Upper lobe of right lung (tissue), 1 donor: ENCODE results near the gene GDNF. TPM values are rescaled to one million over a fixed set of nuclear protein-coding genes. Genes with fewer than 3 reads are reported as not detected.

Experiments
- ATAC-seq: fragments of 200-7000 bp; cut with Tn5 transposase; one replicate; pipeline ENCODE4 v1.9.1; 2020; ENCODE audit warnings: mild to moderate bottlenecking, moderate library complexity
- DNase-seq: peaks from one replicate; pipeline ENCODE4 v3.0.0-alpha.2; 2020
- H3K27ac ChIP-seq: fragments of 200-600 bp; one replicate; pipeline ENCODE4 v1.8.0; 2022
- H3K27me3 ChIP-seq: fragments of 200-600 bp; one replicate; pipeline ENCODE4 v1.8.0; 2022; ENCODE audit warnings: mild to moderate bottlenecking
- H3K36me3 ChIP-seq: fragments of 200-600 bp; one replicate; pipeline ENCODE4 v1.8.0; 2022
- H3K4me1 ChIP-seq: fragments of 200-600 bp; one replicate; pipeline ENCODE4 v1.8.0; 2022
- H3K4me3 ChIP-seq: fragments of 200-600 bp; one replicate; pipeline ENCODE4 v1.8.0; 2022; ENCODE audit warnings: mild to moderate bottlenecking
- H3K9me3 ChIP-seq: fragments of 200-600 bp; one replicate; pipeline ENCODE4 v1.8.0; 2022
- intact Hi-C: fragments of 100-400 bp; cut with DNase I; formaldehyde crosslinking; loops from one replicate; pipeline ENCODE4 v1.11.0; 2022
- total RNA-seq: library from RNA; stranded (reverse); fragmentation: NEBNext Ultra II Directional; extraction: Animal tissue kit (Norgen Biotek cat#: 25700); gene quantifications from one replicate; pipeline ENCODE4 v1.2.1, GENCODE V29; 2021
- TF ChIP-seq, protein P1 (sequence below): fragments of 200-600 bp; IDR thresholded peaks from one replicate; pipeline ENCODE4 v1.8.0; 2022; ENCODE audit warnings: antibody characterized with exemption
- donor health status: DM: no; HTN: yes; CAD: no; lungs with severe emphysema.

Gene GDNF
- total RNA-seq, 1 donor from 2014 or later: 0.23 TPM

DNA sequence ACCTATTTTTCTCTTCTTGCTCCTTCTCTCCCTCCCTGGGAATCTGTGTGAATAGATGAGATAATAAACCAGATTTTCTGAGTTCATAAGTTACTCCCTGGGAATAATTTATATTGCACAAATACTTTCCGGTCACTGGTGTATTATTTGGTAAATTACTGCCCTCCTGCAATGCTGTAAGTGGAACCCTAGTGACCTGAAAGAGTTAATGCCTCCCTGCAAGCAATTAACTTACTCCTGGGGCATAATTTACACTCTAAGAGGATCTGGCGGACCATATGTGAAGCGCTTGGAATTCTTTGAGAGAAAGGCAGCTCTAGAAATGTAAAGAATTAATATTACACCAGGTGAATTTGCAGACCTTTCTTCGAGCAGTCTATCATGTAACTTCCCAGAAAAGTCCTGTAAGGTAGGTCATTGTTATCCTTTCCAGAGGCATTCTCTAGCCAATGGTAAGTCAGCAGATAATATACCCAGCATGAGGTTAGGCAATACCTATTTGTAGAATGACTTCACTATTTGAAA lies 7.0 kb upstream of the GDNF start:
- intact Hi-C loops: no loop called here
- no peak for DNase-seq
- TF ChIP-seq, protein P1, sequence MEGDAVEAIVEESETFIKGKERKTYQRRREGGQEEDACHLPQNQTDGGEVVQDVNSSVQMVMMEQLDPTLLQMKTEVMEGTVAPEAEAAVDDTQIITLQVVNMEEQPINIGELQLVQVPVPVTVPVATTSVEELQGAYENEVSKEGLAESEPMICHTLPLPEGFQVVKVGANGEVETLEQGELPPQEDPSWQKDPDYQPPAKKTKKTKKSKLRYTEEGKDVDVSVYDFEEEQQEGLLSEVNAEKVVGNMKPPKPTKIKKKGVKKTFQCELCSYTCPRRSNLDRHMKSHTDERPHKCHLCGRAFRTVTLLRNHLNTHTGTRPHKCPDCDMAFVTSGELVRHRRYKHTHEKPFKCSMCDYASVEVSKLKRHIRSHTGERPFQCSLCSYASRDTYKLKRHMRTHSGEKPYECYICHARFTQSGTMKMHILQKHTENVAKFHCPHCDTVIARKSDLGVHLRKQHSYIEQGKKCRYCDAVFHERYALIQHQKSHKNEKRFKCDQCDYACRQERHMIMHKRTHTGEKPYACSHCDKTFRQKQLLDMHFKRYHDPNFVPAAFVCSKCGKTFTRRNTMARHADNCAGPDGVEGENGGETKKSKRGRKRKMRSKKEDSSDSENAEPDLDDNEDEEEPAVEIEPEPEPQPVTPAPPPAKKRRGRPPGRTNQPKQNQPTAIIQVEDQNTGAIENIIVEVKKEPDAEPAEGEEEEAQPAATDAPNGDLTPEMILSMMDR: no peak
- H3K27ac ChIP-seq: no peak overlapping the region
- ATAC-seq: no peak
- no peaks in the 10 kb centered on the region for H3K9me3 ChIP-seq
- peaks cover 29% of the 10 kb centered on the region for H3K27me3 ChIP-seq
- no peak overlapping the region for H3K4me3 ChIP-seq
- H3K36me3 ChIP-seq: no peaks in the 10 kb centered on the region
- no peaks in the 10 kb centered on the region for H3K4me1 ChIP-seq

DNA sequence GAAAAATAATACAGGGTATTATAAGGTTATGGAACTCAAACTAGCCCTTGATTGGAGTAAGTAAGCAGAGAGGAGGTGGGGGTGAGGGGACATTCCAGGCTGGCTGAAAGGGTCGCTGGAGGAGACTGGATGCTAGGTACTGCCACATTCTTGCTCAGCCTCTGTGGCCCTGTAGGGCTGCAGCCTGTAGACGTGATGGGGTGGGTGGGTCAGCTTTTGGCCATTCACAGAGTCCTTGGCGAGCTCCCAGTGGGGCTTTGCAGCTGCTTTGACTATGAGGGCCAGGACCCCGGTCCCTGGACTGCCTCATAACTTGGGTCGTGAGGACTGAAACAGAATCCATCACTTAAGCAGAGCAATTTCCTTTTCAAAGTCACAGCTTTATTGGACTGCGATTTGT lies 4.2 kb upstream of the GDNF start:
- H3K4me3 ChIP-seq: no peak overlapping the region
- DNase-seq (no peak), ATAC-seq (no peak)
- no peaks in the 10 kb centered on the region for H3K9me3 ChIP-seq
- no peaks in the 10 kb centered on the region for H3K36me3 ChIP-seq
- peaks cover 55% of the 10 kb centered on the region for H3K27me3 ChIP-seq
- H3K27ac ChIP-seq: no peak overlapping the region
- H3K4me1 ChIP-seq: peaks cover 12% of the 10 kb centered on the region
- intact Hi-C loops: no loop called here
- TF ChIP-seq, protein P1: no peak

DNA sequence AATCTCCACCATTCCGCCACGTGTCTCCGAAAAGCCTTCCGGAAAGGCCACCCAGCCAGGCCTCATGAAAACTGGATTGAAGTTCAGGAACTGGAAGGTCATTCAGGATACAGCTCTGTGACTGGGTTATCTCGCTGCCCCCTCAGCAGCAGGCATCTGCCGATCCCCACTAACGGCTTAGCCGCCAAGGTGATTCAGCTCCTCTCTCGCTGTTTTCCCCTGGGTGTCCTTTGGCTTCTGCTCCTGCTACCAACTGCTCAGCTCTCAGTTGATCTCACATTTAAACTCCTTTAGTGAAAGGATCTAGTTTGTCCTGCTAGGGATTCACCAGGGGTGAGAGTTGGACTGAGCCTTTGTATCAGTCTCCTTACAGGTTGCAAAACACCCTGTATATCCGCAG lies 2.2 kb upstream of the GDNF start:
- H3K36me3 ChIP-seq: no peaks in the 10 kb centered on the region
- peaks cover 75% of the 10 kb centered on the region for H3K27me3 ChIP-seq
- no peak overlapping the region for H3K27ac ChIP-seq
- H3K4me1 ChIP-seq: peaks cover 23% of the 10 kb centered on the region
- TF ChIP-seq, protein P1: no peak
- intact Hi-C loops: no loop called here
- DNase-seq (no peak), ATAC-seq (no peak)
- no peak overlapping the region for H3K4me3 ChIP-seq
- no peaks in the 10 kb centered on the region for H3K9me3 ChIP-seq

DNA sequence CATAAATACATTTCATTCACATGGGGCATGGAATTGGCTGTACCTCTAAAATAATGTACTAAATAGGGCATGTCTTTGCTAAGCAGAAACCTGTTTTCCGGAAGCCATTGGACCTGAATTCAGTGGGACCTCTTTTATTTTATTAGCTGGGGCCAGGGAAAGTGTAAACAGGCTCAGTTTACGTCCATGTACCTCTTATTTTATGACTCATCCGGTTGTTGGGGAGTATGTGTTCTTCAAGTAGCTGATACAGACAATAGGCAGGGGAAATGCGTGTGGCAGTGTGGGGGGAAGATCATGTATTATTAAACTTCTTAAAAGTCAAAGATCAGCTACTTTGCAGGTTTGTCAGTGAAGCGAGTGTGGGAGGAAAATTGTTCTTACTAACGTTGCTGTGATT lies 1.4 kb upstream of the GDNF start:
- H3K27ac ChIP-seq: no peak overlapping the region
- TF ChIP-seq, protein P1: no peak
- H3K4me3 ChIP-seq: no peak overlapping the region
- H3K9me3 ChIP-seq: no peaks in the 10 kb centered on the region
- intact Hi-C loops: no loop called here
- ATAC-seq (no peak), DNase-seq (no peak)
- no peaks in the 10 kb centered on the region for H3K36me3 ChIP-seq
- peaks cover 30% of the 10 kb centered on the region for H3K4me1 ChIP-seq
- H3K27me3 ChIP-seq: peaks cover 83% of the 10 kb centered on the region

DNA sequence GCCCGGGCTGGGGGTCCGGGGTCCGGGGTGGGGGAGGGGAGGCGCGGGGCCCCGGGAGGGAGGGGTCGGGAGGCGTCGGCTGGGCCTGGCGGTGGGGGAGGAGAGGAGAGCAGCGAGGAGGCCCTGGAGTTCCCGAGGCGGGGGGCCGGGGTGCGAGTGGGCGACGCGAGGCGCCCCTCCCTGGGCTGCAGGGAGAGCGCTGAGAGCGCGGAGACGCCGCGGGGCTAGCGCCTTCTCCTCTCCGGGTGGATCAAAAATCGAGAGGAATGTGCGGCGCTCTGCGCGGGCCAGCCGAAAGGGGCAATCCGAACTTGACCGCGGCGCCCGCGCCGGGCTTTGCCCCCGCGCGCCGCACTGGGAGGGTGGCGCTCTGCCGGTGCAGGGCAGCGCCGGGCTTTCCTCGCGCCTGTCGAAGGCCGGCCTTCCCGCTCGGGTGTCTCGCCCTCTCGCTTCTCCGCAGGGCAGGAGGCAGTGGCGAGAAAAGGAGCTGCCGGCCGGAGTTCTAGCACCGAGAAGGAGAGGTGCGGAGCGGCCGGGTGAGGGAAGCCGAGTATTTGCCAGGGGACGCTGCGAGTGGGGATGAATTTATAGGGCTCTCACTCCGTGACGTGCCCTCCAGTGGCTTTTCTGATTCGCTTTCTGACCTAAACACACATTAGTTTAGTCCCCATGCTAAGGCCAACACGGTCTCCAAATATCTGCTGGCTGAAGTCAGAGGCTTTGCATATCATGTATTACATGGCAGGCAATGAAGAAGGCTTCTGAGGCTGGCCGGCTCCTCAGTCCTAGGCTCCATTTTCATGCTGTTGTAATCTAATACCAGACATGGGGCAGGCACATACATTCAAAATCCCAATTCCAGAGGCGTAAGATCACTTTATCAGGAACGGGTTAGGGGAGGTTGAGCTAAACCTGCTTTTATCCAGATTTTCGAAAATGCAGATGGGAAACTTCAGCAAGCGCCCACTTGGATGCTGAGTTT lies 503 bp upstream of the GDNF start:
- Histone ChIP-seq H3K27ac (no peak overlapping the region), H3K36me3 (no peaks in the 10 kb centered on the region), H3K4me1 (peaks cover 35% of the 10 kb centered on the region), H3K27me3 (peaks cover 92% of the 10 kb centered on the region), H3K9me3 (no peaks in the 10 kb centered on the region), H3K4me3 (peak overlapping the region; percentile 32)
- DNase-seq (peak; percentile 61), ATAC-seq (peak; percentile 15)
- TF ChIP-seq, protein P1: no peak
- intact Hi-C loops: no loop called here
